GM19463 (cell line): ENCODE results near the gene HSDL2.
A peak's percentile ranks its signal among the peaks of the same experiment; 100 is the strongest.

Experiments
- ATAC-seq: cut with Tn5 transposase; IDR thresholded peaks from one replicate; pipeline ENCODE4 v1.9.1; 2021; ENCODE audit warnings: mild to moderate bottlenecking, moderate library complexity; ENCODE audit not compliant: unreplicated experiment

HSDL2 gene

GRCh38 chr9:112443636-112444035, 63.7 kb downstream of the HSDL2 start:
- ATAC-seq: no peak

GRCh38 chr9:112445196-112445595, 65.3 kb downstream of the HSDL2 start:
- no peak for ATAC-seq

DNA sequence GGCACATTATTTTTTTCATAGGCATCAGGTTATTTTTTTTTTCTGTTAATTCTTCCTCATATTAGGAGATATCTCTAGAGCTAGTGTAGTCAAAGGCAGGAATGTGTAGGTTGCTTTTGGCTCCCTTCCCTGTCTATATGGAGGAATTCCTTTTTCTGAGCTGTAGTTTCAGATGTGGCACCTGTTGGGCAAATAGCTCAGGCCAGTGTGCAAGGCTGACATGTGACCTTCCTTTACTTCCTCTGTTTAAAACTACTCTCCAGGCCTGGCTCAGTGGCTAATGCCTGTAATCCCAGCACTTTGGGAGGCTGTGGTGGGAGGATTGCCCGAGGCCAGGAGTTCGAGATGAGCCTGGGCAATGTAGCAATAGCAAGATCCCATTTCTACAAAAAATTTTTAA, 66.2 kb downstream of the HSDL2 start:
- ATAC-seq: no peak

GRCh38 chr9:112446526-112446925, 66.6 kb downstream of the HSDL2 start:
- no peak for ATAC-seq

- no peak for ATAC-seq
Observed at GRCh38 chr9:112447283-112447761, 67.4 kb downstream of the HSDL2 start.

DNA sequence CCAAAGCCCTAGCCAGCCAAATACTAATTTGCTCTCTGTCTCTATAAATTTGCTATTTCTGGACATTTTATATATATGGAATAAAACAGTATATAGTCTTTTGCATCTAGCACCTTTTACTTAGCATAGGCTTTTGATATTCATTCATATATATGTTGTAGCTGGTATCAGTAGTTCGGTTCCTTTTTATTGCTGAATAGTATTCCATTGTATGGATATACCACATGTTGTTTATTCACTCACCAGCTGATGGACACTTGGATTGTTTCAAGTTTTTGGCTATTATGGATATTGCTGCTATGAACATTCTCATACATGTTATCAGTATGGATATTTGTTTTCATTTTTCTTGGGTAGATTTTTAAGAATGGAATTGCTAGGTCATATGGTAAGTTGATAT, 82.9 kb downstream of the HSDL2 start:
- no peak for ATAC-seq

DNA sequence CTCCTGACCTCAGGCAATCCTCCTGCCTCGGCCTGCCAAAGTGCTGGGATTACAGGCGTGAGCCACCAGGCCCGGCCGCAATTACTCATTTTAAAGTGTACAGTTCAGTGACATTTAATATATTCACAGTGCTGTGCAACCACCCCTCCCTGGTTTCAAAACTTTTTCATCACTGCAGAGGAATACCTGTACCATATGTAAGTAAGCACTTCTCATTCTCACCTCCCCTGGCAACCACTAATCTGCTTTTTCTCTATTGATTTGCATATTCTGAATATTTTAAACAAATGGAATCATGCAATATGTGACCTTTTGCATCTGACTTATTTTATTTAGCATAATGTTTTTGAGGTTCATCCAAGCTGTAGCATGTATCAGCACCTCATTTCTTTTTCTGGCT, 85.4 kb downstream of the HSDL2 start:
- ATAC-seq: no peak

DNA sequence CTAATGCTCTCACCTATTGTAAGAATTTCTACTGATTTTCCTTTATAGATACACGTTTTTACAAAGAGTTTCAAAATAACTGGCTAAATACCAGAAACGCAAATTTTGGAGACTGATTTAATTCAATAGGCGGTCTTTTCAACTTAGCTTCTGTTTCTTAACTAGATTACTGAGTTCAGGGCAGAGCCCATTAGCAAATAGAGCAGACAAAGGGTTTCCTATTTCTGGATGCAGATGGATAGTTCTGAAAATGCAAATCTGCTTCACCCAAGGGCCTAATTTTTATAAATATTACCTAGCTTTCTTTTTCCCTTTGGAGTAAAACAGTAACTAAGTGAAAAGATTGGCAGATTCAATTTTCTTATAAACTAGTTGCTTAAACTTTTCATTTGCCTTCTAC, 93.1 kb downstream of the HSDL2 start:
- no peak for ATAC-seq

GRCh38 chr9:112473986-112474385, 94.1 kb downstream of the HSDL2 start:
- ATAC-seq: no peak

GRCh38 chr9:112475318-112475717, 95.4 kb downstream of the HSDL2 start:
- ATAC-seq: no peak

GRCh38 chr9:112477330-112477729, 97.4 kb downstream of the HSDL2 start:
- ATAC-seq: no peak

DNA sequence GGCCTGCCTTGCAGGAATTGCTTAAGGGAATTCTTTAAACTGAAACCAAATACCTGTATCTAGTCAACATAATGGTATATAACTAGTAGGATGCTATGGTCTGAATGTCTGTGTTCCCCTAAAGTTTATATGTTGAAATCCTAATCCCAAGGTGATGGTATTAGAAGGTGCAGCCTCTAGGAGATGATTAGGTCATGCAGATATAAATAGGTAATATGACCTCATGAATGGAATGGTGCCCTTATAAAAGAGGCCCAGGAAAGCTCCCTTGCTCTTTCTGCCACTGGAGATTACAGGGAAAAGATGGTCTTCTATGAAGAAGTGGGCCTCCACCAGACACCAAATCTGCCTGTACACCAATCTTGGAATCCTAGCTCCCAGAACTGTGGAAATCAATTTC, 99.3 kb downstream of the HSDL2 start:
- ATAC-seq: no peak

DNA sequence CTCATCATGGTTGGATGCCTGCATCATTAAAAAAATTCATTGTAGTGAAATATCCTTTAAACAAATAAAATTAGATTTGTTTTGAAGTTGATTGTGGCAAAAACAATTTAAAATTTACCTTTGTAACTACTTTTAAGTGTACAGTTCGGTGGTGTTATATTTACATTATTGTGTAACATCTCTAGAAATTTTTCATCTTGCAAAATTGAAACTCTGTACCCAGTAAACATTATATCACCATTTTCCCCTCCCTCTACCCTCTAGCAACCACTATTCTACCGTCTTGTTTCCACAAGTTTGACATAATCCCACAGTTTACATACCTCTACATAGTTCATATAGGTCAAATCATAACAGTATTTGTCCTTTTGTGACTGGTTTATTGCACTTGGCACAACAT, 104.7 kb downstream of the HSDL2 start:
- no peak for ATAC-seq

- no peak for ATAC-seq
Observed at GRCh38 chr9:112485574-112485973, 105.7 kb downstream of the HSDL2 start.

DNA sequence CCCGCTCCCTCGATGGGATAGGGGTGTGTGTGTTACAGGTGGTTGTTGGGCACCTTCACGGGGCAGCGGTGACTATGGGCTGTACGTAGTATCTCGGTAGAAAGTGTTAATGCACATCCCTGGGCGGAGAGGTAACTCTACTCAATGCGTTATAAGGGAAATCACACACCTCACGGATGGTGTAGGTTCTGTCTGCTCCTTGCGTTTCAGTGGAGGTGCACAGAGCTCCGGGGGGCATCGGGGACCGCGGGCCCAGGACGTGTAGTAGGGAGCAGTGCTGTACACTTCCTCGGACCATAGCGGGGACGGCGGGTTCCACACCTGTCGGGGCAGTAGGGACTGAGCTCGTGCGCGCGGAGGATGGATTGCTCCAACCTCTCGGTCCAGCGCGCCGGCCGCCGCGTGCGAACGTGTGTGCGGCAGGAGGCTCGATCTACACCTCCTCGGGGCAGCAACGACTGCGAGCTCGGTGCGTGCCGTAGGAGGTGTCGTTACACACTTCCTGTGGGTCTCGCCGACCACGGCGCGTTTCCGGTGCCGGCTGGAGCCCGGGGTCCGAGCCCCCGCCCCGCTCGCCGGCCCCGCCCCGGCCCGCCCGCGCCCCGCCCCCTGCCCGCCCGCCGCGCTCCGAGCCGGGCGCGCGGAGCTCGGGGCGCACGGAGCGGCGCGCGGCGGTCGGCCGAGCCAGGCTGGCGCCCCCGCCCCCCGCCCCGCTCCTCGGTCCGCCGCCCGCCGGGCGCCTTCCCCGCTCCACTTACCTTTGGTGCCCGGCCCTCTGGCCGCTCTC, 106.5 kb downstream of the HSDL2 start, which contains the start of gene KIAA1958:
TSS of gene KIAA1958 (plus strand) at position 607 of the 787 bp plus-strand sequence. CDS start 87,254 bp downstream, outside the sequence.
- ATAC-seq: peak; percentile 92

GRCh38 chr9:112487008-112487798, 107.3 kb downstream of the HSDL2 start:
- ATAC-seq: peak; percentile 45

- no peak for ATAC-seq
Observed at GRCh38 chr9:112487799-112488340, 108.0 kb downstream of the HSDL2 start.

DNA sequence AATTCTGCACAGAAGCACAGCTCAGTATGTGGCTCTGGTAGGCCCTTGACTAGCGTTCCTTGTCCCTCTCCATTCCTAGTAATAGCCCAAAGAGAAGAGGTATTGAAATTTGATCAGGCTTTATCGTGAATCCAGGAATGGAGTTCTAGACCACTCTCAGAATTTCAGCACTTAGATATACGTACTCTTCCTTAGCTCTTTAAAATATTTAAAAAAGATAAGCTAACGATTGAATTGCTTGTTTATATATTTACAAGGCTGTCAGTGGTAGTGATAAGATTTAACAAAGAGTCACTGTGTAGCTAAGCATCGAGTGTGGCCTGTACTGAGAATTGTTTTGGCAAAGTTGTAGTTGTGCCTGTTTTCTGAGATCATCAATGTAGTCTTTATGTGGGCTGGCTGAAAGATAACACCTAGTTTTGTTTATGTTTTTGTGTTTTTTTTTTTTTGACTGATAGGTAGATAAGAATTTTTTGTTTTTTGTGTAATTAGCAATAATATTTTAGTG, 109.2 kb downstream of the HSDL2 start:
- no peak for ATAC-seq

- ATAC-seq: no peak
Observed at GRCh38 chr9:112489876-112490666, 110.2 kb downstream of the HSDL2 start.

GRCh38 chr9:112493393-112494137, 113.7 kb downstream of the HSDL2 start:
- ATAC-seq: no peak
